ENCODE measurements around the gene ADCY1. TPM values are rescaled to one million over a fixed set of nuclear protein-coding genes. Genes with fewer than 3 reads are reported as not detected.

Gene ADCY1
- total and polyA plus RNA-seq, 2 donors (not counting 3 experiments of a cell fraction or from before 2014, with no cell fraction given) = 0.52 to 1.6 TPM

DNA sequence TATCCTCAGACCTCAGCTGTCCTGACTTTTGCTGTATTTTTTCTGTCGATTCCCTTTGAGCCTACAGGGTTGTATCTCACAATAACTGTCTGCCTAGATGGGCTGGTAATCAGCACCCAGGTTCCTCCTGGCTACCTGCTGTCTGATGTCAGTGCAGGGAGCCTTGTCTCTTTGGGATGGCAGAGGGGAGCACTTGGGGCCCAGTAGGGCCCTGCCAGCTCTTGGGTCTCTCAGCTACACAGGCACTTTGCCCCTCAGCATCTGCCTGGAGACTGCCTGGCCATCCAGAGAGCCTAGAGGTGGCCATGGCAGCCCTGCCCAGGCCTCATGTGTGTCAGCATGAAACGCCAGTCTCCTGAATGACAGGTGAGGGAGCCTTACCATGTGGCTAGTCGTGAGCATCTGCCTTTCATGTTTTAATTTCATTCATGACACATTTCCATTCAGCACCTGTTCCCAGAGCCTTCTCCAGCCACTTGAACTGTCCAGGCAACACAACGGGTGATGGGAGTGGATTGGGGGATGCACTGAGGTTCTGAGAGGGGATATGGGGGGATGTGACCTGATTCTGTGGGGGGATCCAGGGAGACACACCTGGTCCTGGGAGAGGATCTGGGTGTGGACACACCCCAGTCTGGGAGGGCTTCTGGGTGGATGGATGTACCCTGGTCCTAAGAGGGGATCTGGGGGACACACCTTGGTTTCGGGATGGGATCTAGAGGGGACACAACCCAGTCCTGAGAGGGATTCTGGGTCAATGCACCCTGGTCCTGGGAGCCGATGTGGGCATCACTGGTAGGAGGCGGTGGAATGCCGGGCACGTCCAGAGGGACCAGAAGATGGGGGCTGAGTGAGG is 21.9 kb downstream of the ADCY1 start:
- Histone ChIP-seq H3K9me3 (replicated peaks; ENCODE audit: control insufficient read depth, insufficient read depth, low read length) (no peaks in the 10 kb centered on the region), H3K79me2 (ENCODE audit: control insufficient read depth, insufficient read depth, low read length) (no peaks in the 10 kb centered on the region), H4K20me1 (replicated peaks; ENCODE audit: control insufficient read depth, extremely low read depth, insufficient read depth, low read length) (no peaks in the 10 kb centered on the region), H3K4me3 (replicated peaks in 1 of 3; ENCODE audit: insufficient read depth in 1 of 3, low read depth in 1 of 3, low read length in 3 of 3) (no peak overlapping the region), H3K4me1 (ENCODE audit: control insufficient read depth, extremely low read depth, insufficient read depth, low read length) (no peaks in the 10 kb centered on the region), H2AFZ (ENCODE audit: low read depth, low read length) (no peak overlapping the region), H3K27ac (ENCODE audit: insufficient read depth, low read depth, low read length) (no peak overlapping the region), H3K9me1 (replicated peaks; ENCODE audit: control insufficient read depth, extremely low read depth, insufficient read depth, low read length) (no peaks in the 10 kb centered on the region), H3K9ac (replicated peaks; ENCODE audit: extremely low read depth, insufficient read depth, low read length) (no peak overlapping the region), H3K27me3 (ENCODE audit: control insufficient read depth in 2 of 2, insufficient read depth in 2 of 2, low read length in 2 of 2) (no peaks in the 10 kb centered on the region), H3K36me3 (ENCODE audit: control insufficient read depth in 2 of 2, extremely low read depth in 1 of 2, insufficient read depth in 2 of 2, low read length in 2 of 2) (no peaks in the 10 kb centered on the region), H3K4me2 (ENCODE audit: insufficient read depth, low read length) (no peak overlapping the region)
- FAIRE-seq (no peak), DNase-seq (ENCODE audit: low read depth, low spot score) (no peak)
- no TSS peak for BruUV-seq (replicated peaks)
- ChIA-PET POLR2A (no interaction called here), CTCF (no interaction called here)
- intact Hi-C loops (cut with micrococcal nuclease) (no loop called here), dilution Hi-C loops (cut with MboI; ENCODE audit: extremely low pct_ligation_motif_present, low sequenced_read_pairs) (no loop called here)
- TF ChIP-seq MYC (IDR thresholded peaks at IDR 0.05; ENCODE audit: low read depth, low read length) (no peak), EZH2 (IDR thresholded peaks at IDR 0.05; ENCODE audit: borderline replicate concordance, low read depth, low read length, severe bottlenecking) (no peak), FOS (IDR thresholded peaks at IDR 0.05; ENCODE audit: borderline replicate concordance, insufficient read depth, low read length) (no peak), POLR2A (IDR thresholded peaks at IDR 0.05; ENCODE audit: low read depth, low read length) (no peak), GATA2 (IDR thresholded peaks at IDR 0.05; ENCODE audit: insufficient read depth, insufficient read length, low read depth, low read length) (no peak), POLR2AphosphoS5 (IDR thresholded peaks at IDR 0.05; ENCODE audit: insufficient read depth, low read depth, low read length) (no peak), JUN (IDR thresholded peaks at IDR 0.05; ENCODE audit: borderline replicate concordance, insufficient read depth, insufficient read length, low read depth) (no peak)
- TF ChIP-seq, protein P1, sequence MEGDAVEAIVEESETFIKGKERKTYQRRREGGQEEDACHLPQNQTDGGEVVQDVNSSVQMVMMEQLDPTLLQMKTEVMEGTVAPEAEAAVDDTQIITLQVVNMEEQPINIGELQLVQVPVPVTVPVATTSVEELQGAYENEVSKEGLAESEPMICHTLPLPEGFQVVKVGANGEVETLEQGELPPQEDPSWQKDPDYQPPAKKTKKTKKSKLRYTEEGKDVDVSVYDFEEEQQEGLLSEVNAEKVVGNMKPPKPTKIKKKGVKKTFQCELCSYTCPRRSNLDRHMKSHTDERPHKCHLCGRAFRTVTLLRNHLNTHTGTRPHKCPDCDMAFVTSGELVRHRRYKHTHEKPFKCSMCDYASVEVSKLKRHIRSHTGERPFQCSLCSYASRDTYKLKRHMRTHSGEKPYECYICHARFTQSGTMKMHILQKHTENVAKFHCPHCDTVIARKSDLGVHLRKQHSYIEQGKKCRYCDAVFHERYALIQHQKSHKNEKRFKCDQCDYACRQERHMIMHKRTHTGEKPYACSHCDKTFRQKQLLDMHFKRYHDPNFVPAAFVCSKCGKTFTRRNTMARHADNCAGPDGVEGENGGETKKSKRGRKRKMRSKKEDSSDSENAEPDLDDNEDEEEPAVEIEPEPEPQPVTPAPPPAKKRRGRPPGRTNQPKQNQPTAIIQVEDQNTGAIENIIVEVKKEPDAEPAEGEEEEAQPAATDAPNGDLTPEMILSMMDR (IDR thresholded peaks at IDR 0.05; ENCODE audit: extremely low read depth in 1 of 2, insufficient read depth in 1 of 2, low read depth in 1 of 2, low read length in 2 of 2) = no peak
- TF ChIP-seq, protein P2, sequence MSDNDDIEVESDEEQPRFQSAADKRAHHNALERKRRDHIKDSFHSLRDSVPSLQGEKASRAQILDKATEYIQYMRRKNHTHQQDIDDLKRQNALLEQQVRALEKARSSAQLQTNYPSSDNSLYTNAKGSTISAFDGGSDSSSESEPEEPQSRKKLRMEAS (IDR thresholded peaks at IDR 0.05; ENCODE audit: insufficient read depth, insufficient read length) = no peak

Data from endothelial cell of umbilical vein (primary cell).